Mucosa of gallbladder (tissue), 1 donor: ENCODE data around the gene TFRC. TPM values are rescaled to one million over a fixed set of nuclear protein-coding genes. Genes with fewer than 3 reads are reported as not detected.
"Not testable (repeated sequence)": the region's sequence is repeated elsewhere in the genome, so short reads cannot be mapped to it uniquely, and the experiment has no call there.

Source experiments
- DNase-seq: peaks from one replicate; pipeline ENCODE4 v3.0.0-alpha.2; 2020; ENCODE audit warnings: low spot score
- total RNA-seq: library from RNA; stranded (reverse); gene quantifications from one replicate; pipeline ENCODE4 v1.2.1, GENCODE V29; 2021
- donor health status: DM: no; HTN: no; CAD: no.

TFRC gene
- total RNA-seq, 1 donor from 2014 or later = 154 TPM

DNA sequence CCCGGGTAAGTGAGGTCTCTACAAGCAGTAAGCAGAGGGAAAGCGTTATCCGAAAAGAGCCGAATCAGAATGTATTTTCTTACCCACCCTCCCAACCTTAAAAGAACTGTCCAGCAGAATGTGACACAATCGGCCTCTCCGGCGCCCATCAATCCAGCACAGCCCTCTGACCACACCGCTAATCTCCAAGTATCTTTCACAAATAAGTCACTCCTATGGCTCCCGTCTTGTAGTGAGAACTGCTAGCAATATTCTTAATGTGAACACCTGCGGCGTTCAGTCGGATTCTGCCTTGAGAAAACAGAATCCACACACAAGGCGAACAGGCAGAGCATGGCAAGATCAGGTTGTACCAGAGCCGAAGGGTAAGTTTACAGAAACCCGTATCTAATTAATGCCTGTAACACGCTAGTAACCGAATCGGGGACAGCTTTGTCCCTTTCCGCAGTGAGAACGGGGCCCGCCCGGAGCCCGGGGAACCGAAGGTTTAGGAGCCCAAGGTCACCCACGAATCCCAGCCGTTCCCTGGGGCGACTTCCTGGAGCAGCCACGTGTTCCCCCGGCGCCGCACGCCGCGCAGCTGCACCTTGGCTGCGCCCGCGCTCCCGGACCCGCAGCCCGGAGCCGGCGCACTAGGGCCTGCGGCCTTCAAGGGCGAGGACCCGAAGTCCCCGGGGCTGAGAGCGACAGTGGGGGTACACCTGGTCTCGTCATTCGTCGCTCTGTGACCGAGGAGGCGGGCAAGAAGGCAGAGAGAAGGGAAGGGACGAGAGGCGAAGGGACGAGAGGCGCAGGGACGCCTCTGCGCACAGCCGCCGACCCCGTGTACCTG, 672 bp downstream of the TFRC start:
- peak; percentile 68 for DNase-seq

DNA sequence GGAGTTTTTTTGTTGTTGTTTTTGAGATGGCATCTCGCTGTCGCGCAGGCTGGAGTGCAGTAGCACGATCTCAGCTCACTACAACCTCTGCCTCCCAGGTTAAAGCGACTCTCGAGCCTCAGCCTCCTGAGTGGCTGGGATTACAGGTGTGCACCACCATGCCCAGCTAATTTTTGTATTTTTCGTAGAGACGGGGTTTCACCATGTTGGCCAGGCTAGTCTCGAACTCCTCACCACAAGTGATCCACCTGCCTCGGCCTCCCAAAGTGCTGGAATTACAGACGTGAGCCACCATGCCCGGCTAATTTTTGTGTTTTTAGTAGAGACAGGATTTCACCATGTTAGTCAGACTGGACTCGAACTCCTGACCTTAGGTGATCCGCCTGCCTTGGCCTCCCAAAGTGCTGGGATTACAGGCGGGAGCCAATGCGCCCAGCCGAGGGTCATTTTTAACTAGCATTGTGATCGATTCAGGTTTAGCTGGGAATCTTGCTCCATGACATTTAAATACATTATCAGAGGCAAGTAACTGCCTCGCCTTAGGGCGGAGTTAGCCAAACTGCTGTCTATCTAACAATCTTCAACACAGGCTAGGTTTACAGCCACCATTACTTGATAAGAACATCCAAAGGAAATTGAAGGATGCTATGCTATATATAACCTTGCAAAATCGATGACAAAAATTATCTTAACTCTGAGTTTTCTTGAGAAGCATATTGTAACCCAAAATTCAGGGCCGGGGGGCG, 1.6 kb downstream of the TFRC start:
- not testable (repeated sequence) for DNase-seq

DNA sequence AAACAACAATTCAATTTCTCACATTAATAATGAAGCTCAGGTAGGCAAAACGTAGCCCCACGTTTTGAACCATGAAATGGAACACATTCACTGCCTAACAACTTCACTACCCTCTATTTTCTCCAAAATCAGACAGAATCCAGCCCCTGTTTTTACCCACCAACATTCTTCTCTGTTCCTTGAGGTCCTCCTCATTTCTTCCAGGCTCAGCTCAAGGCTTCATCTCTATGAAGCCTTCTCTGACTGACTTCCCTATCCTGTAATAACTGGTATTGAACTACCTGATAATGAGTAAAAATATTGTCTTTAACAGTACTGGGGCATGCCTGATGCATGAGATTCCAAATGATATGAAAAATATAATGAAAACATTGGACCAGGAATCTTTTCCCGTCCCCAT, 2.2 kb downstream of the TFRC start:
- DNase-seq = no peak

DNA sequence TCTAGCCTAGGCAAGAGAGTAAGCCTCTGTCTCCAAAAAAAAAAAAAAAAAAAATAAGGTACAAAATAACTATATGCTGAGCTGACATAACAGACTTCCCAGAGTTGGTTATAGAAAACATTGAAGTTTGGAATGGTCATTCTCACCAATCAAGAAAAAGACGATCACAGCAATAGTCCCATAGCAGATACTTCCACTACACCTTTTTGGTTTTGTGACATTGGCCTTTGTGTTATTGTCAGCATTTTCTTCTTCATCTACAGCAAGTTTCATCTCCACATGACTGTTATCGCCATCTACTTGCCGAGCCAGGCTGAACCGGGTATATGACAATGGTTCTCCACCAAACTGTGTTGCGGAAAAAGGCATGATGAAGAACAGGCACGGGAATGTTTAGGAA, 6.9 kb downstream of the TFRC start:
- no peak for DNase-seq

DNA sequence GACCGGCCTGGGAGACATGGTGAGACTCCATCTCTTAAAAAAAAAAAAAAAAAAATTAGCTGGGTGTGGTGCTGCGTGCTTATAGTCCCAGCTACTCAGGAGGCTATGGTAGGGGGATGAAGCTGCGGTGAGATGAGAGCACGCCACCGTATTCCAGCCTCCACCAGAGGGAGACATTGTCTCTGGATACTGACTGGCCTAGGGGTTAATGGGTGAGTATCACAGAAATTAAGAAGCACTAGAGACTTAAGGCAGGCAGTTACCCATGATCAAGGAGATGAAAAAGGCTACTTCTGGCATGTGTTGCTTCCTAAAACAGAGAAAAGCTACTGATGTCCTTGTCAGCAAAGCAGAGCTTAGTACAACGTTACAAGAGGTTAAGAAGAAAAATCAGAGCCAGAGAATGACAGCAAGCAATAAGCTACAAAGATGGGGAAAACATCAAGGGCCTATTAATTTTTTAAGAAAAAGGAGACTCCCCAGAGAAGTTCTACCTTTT, 8.6 kb downstream of the TFRC start:
- DNase-seq = peak; percentile 69

DNA sequence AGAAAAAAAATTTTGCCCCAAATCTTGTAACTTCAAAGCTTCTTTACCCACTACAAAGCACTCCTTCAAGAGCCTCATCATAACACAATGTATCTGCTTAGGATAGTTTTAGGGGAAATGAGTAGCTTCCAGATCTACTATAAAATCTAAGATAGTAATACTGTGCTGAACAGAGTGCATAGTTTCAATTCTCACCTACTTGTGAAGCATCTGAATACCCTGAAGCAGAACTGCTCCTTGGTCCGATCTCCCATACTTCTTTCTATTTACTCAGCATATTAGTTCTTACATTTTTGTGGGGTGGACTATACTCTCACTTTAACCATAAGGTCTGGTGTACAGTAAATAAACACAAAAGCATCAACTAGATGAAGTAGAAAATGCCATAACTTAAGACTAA, 9.6 kb downstream of the TFRC start:
- no peak for DNase-seq

DNA sequence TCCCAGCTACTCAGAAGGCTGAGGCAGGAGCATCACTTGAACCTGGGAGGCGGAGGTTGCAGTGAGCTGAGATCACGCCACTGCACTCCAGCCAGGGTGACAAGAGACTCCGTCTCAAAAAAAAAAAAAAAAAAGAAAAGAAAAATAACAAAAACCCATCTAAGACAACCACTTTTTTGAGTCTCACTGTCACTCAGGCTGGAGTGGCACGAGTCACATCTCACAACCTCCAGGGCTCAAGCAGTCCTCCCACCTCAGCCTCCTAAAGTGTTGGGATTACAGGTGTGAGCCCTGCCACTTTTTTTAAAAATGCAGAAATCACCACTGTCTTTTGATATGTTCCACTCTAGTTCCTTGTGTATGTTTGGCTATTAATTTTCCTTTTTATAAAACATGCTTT, 13.1 kb downstream of the TFRC start:
- DNase-seq = not testable (repeated sequence)

DNA sequence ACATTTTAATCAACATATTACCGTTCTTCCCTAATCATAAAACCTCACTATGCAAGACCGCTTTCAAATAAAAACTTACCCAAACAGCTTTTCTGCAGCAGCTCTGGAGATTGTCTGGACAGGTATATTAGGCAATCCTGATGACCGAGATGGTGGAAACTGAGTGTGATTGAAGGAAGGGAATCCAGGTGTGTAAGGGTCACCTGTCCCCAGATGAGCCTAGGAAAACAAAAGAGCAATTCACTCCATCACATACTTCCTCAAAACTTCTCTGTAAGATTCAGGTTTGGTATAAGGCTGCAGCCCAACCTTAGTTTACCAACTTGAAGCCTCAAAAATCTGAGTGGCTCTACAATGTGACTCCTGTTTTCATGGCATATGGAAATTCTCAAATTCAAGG, 14.5 kb downstream of the TFRC start:
- DNase-seq = no peak

DNA sequence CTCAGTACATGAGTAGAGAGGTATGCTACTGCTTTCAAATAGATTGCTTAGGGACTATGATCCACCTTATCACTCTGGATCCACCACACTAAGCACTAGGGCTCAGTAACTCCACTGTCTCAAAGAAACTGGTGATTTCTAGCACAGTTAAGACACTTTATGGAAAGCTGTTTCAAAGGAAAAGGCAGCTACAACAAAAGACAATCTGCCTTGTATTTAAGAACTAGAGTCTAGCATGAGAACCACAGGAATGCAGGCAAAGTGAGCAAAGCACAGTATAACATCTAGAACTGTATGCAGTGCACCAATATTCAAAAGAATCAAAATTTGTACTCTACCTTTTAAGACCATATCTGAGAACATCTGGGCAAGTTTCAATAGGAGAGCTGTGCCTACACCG, 17.9 kb downstream of the TFRC start:
- no peak for DNase-seq

DNA sequence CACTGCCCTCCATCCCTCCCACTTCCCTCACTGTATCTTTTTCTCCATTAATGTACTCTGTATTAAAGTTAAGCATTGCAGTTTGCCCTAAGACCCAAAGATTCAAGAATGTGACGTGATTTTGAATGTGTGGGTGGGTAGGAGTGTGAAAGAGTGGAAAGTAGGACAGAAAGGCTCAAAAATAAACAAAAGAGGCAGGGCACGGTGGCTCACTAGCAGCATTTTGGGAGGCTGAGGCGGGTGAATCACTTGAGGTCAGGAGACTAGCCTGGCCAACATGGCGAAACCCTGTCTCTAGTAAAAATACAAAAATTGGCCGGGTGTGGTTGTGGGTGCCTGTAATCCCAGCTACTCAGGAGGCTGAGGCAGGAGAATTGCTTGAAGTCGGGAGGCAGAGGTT, 18.4 kb downstream of the TFRC start:
- DNase-seq = no peak

DNA sequence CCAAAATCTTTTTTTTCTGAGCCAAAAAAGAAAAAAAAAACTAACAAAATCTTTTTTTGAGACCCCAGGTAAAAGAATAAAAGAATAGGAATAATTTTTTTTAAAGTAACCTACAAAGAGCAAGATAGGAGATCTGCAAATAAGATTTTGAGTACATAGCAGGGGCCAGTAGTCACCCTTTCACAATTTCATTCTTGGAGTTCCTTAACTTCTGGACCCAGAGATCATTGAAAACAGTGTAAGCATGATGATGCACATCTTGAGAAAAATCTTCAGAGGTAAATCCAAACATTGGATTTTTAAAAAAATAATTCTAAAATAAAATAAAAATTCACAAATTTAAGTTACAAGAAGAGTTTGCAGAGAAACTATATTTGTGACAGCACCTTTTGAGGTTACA, 18.8 kb downstream of the TFRC start:
- DNase-seq = no peak

DNA sequence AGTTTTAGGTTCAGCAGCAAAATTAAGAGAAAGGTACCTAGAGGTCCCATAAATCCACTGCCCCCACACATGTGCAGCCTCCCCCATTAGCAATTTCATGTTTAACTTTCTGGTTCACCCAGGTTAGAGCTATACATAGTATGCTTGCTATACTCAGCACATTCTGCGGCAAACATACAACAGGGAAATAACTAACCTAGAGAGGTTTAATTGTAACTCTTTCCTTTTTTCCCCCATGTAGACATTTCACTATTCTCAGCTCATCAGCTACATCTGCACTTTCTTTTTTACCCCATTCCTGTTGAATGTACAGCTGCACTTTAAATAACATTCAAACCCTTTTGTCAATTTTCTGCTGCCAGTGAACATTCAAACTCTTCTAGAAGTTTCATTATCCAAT, 21.1 kb downstream of the TFRC start:
- DNase-seq = no peak

DNA sequence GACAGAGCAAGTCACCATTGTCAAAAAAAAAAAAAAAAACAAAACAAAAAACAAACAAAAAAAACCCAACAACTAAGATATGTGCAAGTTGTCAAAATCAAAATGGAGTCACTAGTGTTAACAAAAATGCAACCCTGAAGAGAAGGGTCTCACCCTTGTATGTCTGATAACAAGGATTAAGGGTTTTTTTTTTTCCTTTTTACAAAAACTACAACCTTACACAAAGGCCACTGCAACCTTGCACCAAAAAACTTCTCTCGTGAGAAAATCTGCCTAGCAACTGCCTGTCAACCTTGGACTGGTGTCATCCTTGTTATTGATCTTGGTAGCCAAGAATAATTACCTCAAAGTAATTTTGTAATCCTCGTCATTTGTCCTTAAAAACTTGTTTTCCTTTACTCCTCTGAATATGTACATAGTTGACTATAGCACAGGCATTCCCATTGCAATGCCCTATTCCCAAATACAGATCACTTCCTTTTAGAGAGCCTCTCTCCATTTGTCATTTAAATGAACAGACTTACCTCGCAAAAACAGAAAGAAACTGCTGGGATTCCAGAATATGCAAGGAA, 24.0 kb downstream of the TFRC start:
- DNase-seq = no peak

DNA sequence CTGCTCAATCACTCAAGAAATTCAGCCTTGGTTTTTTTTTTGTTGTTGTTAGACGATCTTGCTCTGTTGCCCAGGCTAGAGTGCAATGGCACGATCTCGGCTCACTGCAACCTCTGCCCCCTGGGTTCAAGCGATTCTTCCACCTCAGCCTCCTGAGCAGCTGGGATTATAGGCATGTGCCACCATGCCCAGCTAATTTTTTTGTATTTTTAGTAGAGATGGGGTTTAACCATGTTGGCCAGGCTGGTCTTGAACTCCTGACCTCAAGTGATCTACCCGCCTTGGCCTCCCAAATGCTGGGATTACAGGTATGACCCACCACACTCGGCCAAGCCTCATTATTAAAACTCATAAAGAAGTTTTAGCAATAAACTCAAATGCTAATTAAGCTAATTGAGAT, 25.5 kb downstream of the TFRC start:
- DNase-seq = not testable (repeated sequence)

DNA sequence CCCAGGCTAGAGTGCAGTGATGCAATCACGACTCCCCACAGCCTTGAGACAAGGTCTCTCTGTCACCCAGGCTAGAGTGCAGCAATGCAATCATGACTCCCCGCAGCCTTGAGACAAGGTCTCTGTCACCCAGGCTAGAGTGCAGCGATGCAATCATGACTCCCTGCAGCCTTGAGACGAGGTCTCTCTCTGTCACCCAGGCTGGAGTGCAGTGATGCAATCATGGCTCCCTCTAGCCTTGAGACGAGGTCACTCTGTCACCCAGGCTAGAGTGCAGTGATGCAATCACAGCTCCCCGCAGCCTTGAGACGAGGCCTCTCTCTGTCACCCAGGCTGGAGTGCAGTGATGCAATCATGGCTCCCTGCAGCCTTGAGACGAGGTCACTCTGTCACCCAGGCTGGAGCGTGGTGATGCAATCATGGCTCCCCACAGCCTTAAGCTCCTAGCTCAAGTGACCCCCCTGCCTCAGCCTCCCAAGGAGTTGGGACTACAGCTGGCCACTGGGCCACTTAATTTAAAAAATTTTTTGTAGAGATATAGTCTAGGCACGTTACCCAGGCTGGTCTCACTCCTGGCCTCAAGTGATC, 26.1 kb downstream of the TFRC start:
- DNase-seq = no peak

DNA sequence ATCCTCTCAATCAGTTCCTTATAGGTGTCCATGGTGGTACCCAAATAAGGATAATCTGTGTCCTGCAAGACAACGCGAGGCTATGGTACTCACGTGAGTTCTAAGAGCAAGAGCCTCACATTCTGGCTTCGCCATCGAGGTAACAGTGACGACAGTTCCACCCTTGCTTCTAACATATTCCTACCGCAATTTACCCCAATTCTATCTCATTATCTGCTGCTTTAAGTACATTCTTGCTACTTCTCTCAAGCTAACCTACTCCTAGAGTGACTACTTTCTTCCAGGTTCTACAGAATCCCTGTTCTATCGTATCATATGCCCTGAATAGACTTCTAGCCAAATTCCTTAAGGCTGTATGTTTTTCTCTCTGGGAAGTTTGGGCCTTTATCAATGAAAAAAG, 26.6 kb downstream of the TFRC start:
- no peak for DNase-seq

DNA sequence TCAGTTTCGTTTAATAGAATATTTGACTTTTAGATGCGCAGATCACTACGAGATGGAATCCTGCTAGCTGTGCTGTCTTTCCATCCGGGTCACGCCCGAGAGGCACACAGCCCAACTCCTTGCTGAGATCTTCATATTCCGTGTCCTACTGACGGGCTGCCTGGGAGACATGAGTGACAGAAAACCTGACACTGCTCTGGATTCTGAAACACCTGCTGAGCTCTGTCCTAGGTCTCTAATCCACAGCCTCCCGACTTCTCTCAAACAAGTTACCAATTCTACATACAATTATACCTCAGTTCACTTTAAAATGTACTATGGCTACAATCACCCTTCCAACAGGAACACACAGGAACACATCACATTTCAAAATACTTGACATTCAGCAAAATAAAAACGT, 27.2 kb downstream of the TFRC start:
- DNase-seq = no peak

DNA sequence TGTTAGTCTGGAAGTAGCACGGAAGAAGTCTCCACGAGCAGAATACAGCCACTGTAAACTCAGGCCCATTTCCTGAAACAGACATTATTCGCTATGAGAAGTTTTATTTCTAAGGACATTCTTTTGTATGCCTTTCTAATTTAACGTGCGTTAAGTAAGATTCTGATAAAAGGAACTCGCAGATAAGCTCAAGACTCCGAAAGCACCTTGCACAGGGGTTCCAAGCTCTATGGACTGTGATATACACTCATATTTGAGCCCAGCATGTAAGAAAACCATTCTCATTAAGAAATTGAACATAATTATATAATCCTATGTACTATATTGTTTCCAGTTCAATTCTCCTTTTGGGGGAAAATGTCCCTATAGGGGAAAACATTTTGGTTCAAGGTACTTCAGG, 28.4 kb downstream of the TFRC start:
- DNase-seq = no peak

DNA sequence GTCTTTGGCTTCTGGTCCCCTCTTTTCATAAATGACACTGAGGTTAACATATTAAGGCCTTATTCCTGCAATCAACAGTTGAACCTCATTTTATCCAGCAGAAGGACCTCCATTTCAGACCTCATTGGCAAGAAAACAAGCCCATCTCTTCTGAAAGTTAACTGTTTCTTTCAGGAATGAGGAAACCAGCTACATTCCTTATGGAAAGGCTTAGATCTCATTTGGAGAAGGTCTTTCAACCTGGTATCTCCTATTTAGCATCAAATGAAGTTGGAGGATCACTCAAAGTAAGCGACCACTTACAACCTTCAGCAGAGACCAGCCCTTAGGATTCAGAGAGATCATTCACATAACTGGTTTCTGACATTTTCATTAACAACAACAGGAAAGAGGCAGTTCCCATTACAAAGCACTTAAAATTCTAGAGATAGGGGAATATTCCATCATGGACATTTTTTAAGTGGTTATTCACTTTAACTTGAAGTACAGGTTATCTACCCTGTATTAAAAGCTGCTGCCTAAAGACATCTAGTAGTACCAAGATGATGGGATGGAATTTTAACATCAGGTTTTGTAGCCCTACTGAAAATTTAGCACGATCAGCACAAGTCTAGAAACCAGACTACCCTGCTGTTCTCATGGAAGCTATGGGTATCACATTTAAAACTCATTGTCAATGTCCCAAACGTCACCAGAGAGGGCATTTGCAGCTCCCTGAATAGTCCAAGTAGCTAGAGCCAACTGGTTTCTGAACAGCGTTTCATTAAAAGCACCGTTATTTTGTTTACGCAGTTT, 30.4 kb downstream of the TFRC start:
- no peak for DNase-seq

DNA sequence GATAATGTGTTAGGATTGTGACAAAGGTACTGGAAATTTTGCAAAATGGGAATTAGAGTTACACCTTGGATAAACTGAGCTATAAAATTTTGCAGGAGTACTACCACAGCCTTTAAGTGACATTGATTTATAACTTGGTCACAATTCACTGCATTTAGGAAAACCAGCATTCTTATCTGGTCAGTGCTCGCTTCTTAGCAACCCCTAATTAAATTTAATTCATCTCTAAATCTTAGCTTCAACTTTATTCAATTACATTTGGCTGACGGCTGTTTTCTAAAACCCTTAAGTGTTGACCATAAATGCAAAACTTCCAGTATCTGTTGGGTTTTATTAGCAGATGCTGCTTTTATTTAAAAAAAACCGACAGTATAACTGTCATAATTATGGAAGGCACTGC, 31.3 kb downstream of the TFRC start:
- no peak for DNase-seq

DNA sequence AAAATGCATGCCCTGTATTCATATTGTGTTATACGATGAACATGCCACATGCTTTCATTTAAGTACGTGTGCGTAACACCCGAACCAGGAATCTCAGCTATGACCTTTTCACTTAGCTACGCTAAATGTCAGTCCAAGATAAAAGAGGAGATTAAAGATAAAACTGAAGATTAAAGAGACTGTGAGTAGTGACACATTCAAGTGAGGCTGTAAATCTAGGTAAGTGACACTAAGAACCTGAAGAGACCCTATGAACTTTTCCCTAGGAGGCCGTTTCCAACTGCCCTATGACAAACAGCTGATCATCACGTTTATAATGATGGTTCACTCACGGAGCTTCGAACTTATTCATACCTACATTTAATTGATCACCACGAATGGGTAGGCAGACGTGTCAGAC, 32.2 kb downstream of the TFRC start:
- DNase-seq = no peak
